Peyer's patch (tissue), 4 donors: Measurements from ENCODE around the gene CCDC78.

Source experiments
- CTCF ChIP-seq, 6 experiments: fragments of 450-650 bp in 4 of 6; fragments of 200-600 bp in 2 of 6; sonication (generic) in 1 of 6; IDR thresholded peaks; one replicate each; pipeline ENCODE4 v1.5.1; 2017 to 2019; ENCODE audit warnings: antibody characterized with exemption in 6 of 6, mild to moderate bottlenecking in 3 of 6, moderate library complexity in 1 of 6
- POLR2A ChIP-seq, 2 donors: fragments of 450-650 bp; IDR thresholded peaks; one replicate each; pipeline ENCODE4 v1.5.1; 2017; ENCODE audit warnings: antibody characterized with exemption in 2 of 2, mild to moderate bottlenecking in 2 of 2, moderate library complexity in 2 of 2

GRCh38 chr16:725041-725376 is 1.2 kb downstream of the CCDC78 start:
- TF ChIP-seq CTCF (IDR thresholded peaks at IDR 0.05) (no peak), POLR2A (IDR thresholded peaks at IDR 0.05) (no peak)
